HepG2 (cell line): ENCODE results near the gene RPH3AL. TPM values are rescaled to one million over a fixed set of nuclear protein-coding genes. Genes with fewer than 3 reads are reported as not detected.

Source experiments
- GTF3A ChIP-seq: sonication (generic); formaldehyde crosslinking; conservative IDR thresholded peaks from 2 replicates; pipeline ENCODE4 v1.4.0; 2020; ENCODE audit warnings: mild to moderate bottlenecking, missing genetic modification reagents
- JUNB ChIP-seq: sonication (generic); formaldehyde crosslinking; IDR thresholded peaks from 2 replicates; pipeline ENCODE4 v1.8.0; 2022; ENCODE audit warnings: missing genetic modification reagents, mild to moderate bottlenecking, borderline replicate concordance
- MBD4 ChIP-seq: IDR thresholded peaks from 2 replicates; pipeline ENCODE4 v1.6.1; 2012; ENCODE audit warnings: low read length, inconsistent platforms, borderline replicate concordance
- MEIS2 ChIP-seq: sonication (generic); formaldehyde crosslinking; IDR thresholded peaks from 2 replicates; pipeline ENCODE4 v1.9.0; 2021; ENCODE audit warnings: mild to moderate bottlenecking, missing genetic modification reagents
- ZFY ChIP-seq: sonication (generic); formaldehyde crosslinking; IDR thresholded peaks from 2 replicates; pipeline ENCODE4 v1.4.0; 2020; ENCODE audit warnings: missing genetic modification reagents
- ZKSCAN5 ChIP-seq: sonication (generic); formaldehyde crosslinking; IDR thresholded peaks from 2 replicates; pipeline ENCODE4 v1.5.1; 2020; ENCODE audit warnings: mild to moderate bottlenecking, missing genetic modification reagents
- ZNF124 ChIP-seq: sonication (generic); formaldehyde crosslinking; IDR thresholded peaks from 2 replicates; pipeline ENCODE4 v1.4.0; 2020; ENCODE audit warnings: missing genetic modification reagents
- ZNF317 ChIP-seq: sonication (generic); formaldehyde crosslinking; IDR thresholded peaks from 2 replicates; pipeline ENCODE4 v1.5.0; 2020; ENCODE audit warnings: mild to moderate bottlenecking, missing genetic modification reagents
- polyA plus RNA-seq, 8 experiments: library from polyadenylated mRNA; depleted of rRNA in 3 of 8; stranded (reverse) in 7 of 8; unstranded in 1 of 8; fragments of >200 nt; fragmentation: Illumina TruSeq in 4 of 8; extraction: Trizol in 4 of 8; gene quantifications; 2 replicates each; pipeline versions ENCODE4 v1.2.1 to v1.2.3, GENCODE V29; 2011 to 2016; ENCODE audit warnings: low read depth in 4 of 8, missing spikeins in 1 of 8, mixed read lengths in 1 of 8; ENCODE audit not compliant: insufficient read depth in 1 of 8
- total RNA-seq, 5 experiments: library from RNA; depleted of rRNA; stranded (reverse); fragments of >200 nt; fragmentation: Illumina TruSeq; extraction: Trizol; gene quantifications; 2 replicates each; pipeline ENCODE4 v1.2.3, GENCODE V29; 2016; ENCODE audit warnings: low read depth in 1 of 5
- TF ChIP-seq, protein P1 (sequence below): sonication (generic); formaldehyde crosslinking; IDR thresholded peaks from 2 replicates; pipeline ENCODE4 v1.8.0; 2022; ENCODE audit warnings: mild to moderate bottlenecking, missing genetic modification reagents, borderline replicate concordance
- TF ChIP-seq, protein P2 (sequence below): sonication (generic); formaldehyde crosslinking; IDR thresholded peaks from 2 replicates; pipeline ENCODE4 v1.9.0; 2021; ENCODE audit warnings: mild to moderate bottlenecking, missing genetic modification reagents
- TF ChIP-seq, protein P3 (sequence below): sonication (generic); IDR thresholded peaks from 2 replicates; pipeline ENCODE4 v1.6.1; 2016; ENCODE audit warnings: low read depth, borderline replicate concordance
- TF ChIP-seq, protein P4 (sequence below): sonication (generic); formaldehyde crosslinking; IDR thresholded peaks from 2 replicates; pipeline ENCODE4 v1.5.1; 2020; ENCODE audit warnings: mild to moderate bottlenecking, missing genetic modification reagents, moderate library complexity
- TF ChIP-seq, protein P5 (sequence below): sonication (generic); formaldehyde crosslinking; IDR thresholded peaks from 2 replicates; pipeline ENCODE4 v1.9.0; 2021; ENCODE audit warnings: missing genetic modification reagents, borderline replicate concordance
- TF ChIP-seq, protein P6 (sequence below): sonication (generic); formaldehyde crosslinking; IDR thresholded peaks from 2 replicates; pipeline ENCODE4 v1.4.0; 2020; ENCODE audit warnings: mild to moderate bottlenecking, missing genetic modification reagents

The RPH3AL gene
- total and polyA plus RNA-seq, 2 of the 13 experiments (the other 11 are each of a cell fraction or from before 2014, with no cell fraction given) = 7.8 to 16.4 TPM

DNA sequence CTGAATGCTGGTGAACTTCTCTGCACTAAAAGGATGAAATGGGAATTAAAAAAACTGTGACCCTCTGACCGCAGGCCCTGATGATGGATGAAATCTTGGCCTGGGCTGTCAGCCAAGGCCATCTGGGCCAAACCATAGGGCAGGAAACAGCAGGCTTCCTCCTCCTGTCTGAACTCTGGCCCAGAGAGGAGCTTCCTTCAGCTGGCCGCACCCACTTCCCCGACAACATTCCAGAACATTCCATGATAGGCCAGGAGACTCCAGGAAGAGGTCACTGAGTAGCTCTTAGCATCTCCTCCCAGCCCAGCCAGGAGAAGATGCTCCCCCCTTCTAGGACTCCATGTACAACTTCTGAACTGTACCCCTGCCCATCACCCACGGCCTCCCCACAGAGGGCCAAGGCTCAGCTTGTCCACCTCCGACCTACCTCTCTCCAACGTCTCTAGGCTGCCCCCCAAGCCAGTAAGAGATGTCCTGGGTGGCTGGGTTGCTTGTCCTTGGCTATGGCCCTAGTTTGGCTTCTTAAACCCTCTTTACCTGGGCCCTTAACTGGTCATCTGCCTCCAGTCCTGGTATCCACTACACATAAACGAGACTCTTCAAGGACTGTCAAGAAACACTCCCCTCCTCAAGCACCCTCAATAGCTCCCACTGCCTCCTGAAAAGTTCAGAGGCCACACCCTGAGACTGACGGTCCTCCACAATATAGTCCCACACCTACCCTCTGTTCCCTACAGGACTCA lies 1.7 kb downstream of the RPH3AL start (continued):
- TF ChIP-seq, protein P1, sequence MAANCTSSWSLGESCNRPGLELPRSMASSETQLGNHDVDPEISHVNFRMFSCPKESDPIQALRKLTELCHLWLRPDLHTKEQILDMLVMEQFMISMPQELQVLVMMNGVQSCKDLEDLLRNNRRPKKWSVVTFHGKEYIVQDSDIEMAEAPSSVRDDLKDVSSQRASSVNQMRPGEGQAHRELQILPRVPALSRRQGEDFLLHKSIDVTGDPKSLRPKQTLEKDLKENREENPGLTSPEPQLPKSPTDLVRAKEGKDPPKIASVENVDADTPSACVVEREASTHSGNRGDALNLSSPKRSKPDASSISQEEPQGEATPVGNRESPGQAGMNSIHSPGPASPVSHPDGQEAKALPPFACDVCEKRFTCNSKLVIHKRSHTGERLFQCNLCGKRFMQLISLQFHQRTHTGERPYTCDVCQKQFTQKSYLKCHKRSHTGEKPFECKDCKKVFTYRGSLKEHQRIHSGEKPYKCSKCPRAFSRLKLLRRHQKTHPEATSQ (CRISPR knock-in tag) = no peak; the same call in 1 of the 2 replicates
- TF ChIP-seq, protein P2, sequence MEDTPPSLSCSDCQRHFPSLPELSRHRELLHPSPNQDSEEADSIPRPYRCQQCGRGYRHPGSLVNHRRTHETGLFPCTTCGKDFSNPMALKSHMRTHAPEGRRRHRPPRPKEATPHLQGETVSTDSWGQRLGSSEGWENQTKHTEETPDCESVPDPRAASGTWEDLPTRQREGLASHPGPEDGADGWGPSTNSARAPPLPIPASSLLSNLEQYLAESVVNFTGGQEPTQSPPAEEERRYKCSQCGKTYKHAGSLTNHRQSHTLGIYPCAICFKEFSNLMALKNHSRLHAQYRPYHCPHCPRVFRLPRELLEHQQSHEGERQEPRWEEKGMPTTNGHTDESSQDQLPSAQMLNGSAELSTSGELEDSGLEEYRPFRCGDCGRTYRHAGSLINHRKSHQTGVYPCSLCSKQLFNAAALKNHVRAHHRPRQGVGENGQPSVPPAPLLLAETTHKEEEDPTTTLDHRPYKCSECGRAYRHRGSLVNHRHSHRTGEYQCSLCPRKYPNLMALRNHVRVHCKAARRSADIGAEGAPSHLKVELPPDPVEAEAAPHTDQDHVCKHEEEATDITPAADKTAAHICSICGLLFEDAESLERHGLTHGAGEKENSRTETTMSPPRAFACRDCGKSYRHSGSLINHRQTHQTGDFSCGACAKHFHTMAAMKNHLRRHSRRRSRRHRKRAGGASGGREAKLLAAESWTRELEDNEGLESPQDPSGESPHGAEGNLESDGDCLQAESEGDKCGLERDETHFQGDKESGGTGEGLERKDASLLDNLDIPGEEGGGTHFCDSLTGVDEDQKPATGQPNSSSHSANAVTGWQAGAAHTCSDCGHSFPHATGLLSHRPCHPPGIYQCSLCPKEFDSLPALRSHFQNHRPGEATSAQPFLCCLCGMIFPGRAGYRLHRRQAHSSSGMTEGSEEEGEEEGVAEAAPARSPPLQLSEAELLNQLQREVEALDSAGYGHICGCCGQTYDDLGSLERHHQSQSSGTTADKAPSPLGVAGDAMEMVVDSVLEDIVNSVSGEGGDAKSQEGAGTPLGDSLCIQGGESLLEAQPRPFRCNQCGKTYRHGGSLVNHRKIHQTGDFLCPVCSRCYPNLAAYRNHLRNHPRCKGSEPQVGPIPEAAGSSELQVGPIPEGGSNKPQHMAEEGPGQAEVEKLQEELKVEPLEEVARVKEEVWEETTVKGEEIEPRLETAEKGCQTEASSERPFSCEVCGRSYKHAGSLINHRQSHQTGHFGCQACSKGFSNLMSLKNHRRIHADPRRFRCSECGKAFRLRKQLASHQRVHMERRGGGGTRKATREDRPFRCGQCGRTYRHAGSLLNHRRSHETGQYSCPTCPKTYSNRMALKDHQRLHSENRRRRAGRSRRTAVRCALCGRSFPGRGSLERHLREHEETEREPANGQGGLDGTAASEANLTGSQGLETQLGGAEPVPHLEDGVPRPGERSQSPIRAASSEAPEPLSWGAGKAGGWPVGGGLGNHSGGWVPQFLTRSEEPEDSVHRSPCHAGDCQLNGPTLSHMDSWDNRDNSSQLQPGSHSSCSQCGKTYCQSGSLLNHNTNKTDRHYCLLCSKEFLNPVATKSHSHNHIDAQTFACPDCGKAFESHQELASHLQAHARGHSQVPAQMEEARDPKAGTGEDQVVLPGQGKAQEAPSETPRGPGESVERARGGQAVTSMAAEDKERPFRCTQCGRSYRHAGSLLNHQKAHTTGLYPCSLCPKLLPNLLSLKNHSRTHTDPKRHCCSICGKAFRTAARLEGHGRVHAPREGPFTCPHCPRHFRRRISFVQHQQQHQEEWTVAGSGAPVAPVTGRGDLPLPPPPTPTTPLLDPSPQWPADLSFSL = no peak
- TF ChIP-seq, protein P3, sequence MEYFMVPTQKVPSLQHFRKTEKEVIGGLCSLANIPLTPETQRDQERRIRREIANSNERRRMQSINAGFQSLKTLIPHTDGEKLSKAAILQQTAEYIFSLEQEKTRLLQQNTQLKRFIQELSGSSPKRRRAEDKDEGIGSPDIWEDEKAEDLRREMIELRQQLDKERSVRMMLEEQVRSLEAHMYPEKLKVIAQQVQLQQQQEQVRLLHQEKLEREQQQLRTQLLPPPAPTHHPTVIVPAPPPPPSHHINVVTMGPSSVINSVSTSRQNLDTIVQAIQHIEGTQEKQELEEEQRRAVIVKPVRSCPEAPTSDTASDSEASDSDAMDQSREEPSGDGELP = peak; percentile 77; the same call in 1 of the 2 replicates
- TF ChIP-seq ZNF317 (CRISPR knock-in tag) (no peak), GTF3A (no peak), ZKSCAN5 (no peak), MEIS2 (CRISPR knock-in tag) (0 out of 2 replicates have a peak, but pooled peaks have one; percentile 64), ZFY (CRISPR knock-in tag) (peak; percentile 42; the same call in 1 of the 2 replicates), ZNF124 (CRISPR knock-in tag) (no peak), JUNB (no peak), MBD4 (no peak)
- TF ChIP-seq, protein P4, sequence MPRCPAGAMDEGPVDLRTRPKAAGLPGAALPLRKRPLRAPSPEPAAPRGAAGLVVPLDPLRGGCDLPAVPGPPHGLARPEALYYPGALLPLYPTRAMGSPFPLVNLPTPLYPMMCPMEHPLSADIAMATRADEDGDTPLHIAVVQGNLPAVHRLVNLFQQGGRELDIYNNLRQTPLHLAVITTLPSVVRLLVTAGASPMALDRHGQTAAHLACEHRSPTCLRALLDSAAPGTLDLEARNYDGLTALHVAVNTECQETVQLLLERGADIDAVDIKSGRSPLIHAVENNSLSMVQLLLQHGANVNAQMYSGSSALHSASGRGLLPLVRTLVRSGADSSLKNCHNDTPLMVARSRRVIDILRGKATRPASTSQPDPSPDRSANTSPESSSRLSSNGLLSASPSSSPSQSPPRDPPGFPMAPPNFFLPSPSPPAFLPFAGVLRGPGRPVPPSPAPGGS = 0 out of 2 replicates have a peak, but pooled peaks have one; percentile 24
- TF ChIP-seq, protein P5, sequence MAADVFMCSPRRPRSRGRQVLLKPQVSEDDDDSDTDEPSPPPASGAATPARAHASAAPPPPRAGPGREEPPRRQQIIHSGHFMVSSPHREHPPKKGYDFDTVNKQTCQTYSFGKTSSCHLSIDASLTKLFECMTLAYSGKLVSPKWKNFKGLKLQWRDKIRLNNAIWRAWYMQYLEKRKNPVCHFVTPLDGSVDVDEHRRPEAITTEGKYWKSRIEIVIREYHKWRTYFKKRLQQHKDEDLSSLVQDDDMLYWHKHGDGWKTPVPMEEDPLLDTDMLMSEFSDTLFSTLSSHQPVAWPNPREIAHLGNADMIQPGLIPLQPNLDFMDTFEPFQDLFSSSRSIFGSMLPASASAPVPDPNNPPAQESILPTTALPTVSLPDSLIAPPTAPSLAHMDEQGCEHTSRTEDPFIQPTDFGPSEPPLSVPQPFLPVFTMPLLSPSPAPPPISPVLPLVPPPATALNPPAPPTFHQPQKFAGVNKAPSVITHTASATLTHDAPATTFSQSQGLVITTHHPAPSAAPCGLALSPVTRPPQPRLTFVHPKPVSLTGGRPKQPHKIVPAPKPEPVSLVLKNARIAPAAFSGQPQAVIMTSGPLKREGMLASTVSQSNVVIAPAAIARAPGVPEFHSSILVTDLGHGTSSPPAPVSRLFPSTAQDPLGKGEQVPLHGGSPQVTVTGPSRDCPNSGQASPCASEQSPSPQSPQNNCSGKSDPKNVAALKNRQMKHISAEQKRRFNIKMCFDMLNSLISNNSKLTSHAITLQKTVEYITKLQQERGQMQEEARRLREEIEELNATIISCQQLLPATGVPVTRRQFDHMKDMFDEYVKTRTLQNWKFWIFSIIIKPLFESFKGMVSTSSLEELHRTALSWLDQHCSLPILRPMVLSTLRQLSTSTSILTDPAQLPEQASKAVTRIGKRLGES (CRISPR knock-in tag) = no peak
- TF ChIP-seq, protein P6, sequence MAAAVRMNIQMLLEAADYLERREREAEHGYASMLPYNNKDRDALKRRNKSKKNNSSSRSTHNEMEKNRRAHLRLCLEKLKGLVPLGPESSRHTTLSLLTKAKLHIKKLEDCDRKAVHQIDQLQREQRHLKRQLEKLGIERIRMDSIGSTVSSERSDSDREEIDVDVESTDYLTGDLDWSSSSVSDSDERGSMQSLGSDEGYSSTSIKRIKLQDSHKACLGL (CRISPR knock-in tag) = 0 out of 2 replicates have a peak, but pooled peaks have one; percentile 30
